H1 (cell line): ENCODE data around the gene CCT5. TPM values are rescaled to one million over a fixed set of nuclear protein-coding genes. Genes with fewer than 3 reads are reported as not detected.
A peak's percentile ranks its signal among the peaks of the same experiment; 100 is the strongest.

Experiments
- ASH2L ChIP-seq: fragments of 200-600, 300-600 bp; sonication (generic); IDR thresholded peaks from one replicate; pipeline ENCODE4 v1.7.1; 2017; ENCODE audit warnings: low read length
- CBX5 ChIP-seq: fragments of 300-800, 300-1000 bp; sonication (generic); IDR thresholded peaks from 2 replicates; pipeline ENCODE4 v1.7.1; 2016; ENCODE audit warnings: antibody characterized with exemption, low read length, low read depth
- CEBPB ChIP-seq: IDR thresholded peaks from 2 replicates; pipeline ENCODE4 v1.6.1; 2012; ENCODE audit warnings: low read depth, low read length
- CTBP2 ChIP-seq: IDR thresholded peaks from 2 replicates; pipeline ENCODE4 v1.7.0; 2011; ENCODE audit warnings: borderline replicate concordance, mild to moderate bottlenecking, moderate library complexity, mixed read lengths, low read length; ENCODE audit not compliant: insufficient read depth, insufficient read length
- EZH2 ChIP-seq: fragments of 200-600 bp; sonication (generic); IDR thresholded peaks from 2 replicates; pipeline ENCODE4 v1.7.1; 2012; ENCODE audit warnings: low read depth, mild to moderate bottlenecking, moderate library complexity, low read length, inconsistent platforms; ENCODE audit not compliant: severe bottlenecking
- GABPA ChIP-seq: IDR thresholded peaks from 2 replicates; pipeline ENCODE4 v1.6.1; 2011; ENCODE audit warnings: mild to moderate bottlenecking, low read length, moderate library complexity, borderline replicate concordance; ENCODE audit not compliant: insufficient read depth
- GTF2F1 ChIP-seq: IDR thresholded peaks from 2 replicates; pipeline ENCODE4 v1.6.1; 2012; ENCODE audit warnings: low read depth, low read length, improper control_type of control experiment, borderline replicate concordance
- HDAC2 ChIP-seq, 2 experiments: fragments of 300-600 bp in 1 of 2; sonication (generic) in 1 of 2; IDR thresholded peaks; 2 replicates each; pipeline ENCODE4 v1.6.1; 2011 to 2012; ENCODE audit warnings: low read depth in 2 of 2, low read length in 2 of 2, mild to moderate bottlenecking in 2 of 2, moderate library complexity in 2 of 2, borderline replicate concordance in 1 of 2, inconsistent platforms in 1 of 2
- JUN ChIP-seq: IDR thresholded peaks from 2 replicates; pipeline ENCODE4 v1.6.1; 2011; ENCODE audit warnings: low read depth, mild to moderate bottlenecking, improper control_type of control experiment, low read length
- SIN3A ChIP-seq, 2 experiments: IDR thresholded peaks in 1 of 2; conservative IDR thresholded peaks in 1 of 2; 2 replicates each; pipeline ENCODE4 v1.6.1; 2011 to 2012; ENCODE audit warnings: low read length in 2 of 2, improper control_type of control experiment in 1 of 2, low read depth in 1 of 2, mild to moderate bottlenecking in 1 of 2
- SIX5 ChIP-seq: IDR thresholded peaks from 2 replicates; pipeline ENCODE4 v1.6.1; 2011; ENCODE audit warnings: mild to moderate bottlenecking, low read depth, low read length
- SP1 ChIP-seq: IDR thresholded peaks from 2 replicates; pipeline ENCODE4 v1.6.1; 2011; ENCODE audit warnings: low read depth, low read length
- TBP ChIP-seq: IDR thresholded peaks from 2 replicates; pipeline ENCODE4 v1.6.1; 2011; ENCODE audit warnings: low read depth, low read length, improper control_type of control experiment
- YY1 ChIP-seq: IDR thresholded peaks from 2 replicates; pipeline ENCODE4 v1.6.1; 2011; ENCODE audit warnings: low read depth, mild to moderate bottlenecking, low read length
- ZNF274 ChIP-seq: IDR thresholded peaks from 2 replicates; pipeline ENCODE4 v1.7.0; 2012; ENCODE audit warnings: low read length, borderline replicate concordance; ENCODE audit errors: extremely low read depth
- polyA plus RNA-seq, 7 experiments: library from polyadenylated mRNA; depleted of rRNA in 3 of 7; stranded (reverse) in 5 of 7; unstranded in 2 of 7; fragments of >200 nt in 5 of 7; fragments of 200-250 nt in 2 of 7; gene quantifications; 1 replicate in 5 of 7; 2 replicates in 1 of 7; 4 replicates in 1 of 7; pipeline versions ENCODE4 v1.2.1 to v1.2.3, GENCODE V29; 2011 to 2013; ENCODE audit warnings: missing spikeins in 2 of 7, mixed read lengths in 2 of 7
- total RNA-seq: library from RNA; stranded (reverse); fragmentation: NEBNext Ultra II Directional; extraction: Animal tissue kit (Norgen Biotek cat#: 25700); gene quantifications from 2 replicates; pipeline ENCODE4 v1.2.1, GENCODE V29; 2021
- TF ChIP-seq, protein P1 (sequence below): IDR thresholded peaks from 2 replicates; pipeline ENCODE4 v1.6.1; 2012; ENCODE audit warnings: inconsistent platforms
- TF ChIP-seq, protein P2 (sequence below), 3 experiments: IDR thresholded peaks; 1 replicate in 2 of 3; 2 replicates in 1 of 3; pipeline versions ENCODE4 v1.5.1 to v1.6.1; 2011; ENCODE audit warnings: low read length in 3 of 3, mild to moderate bottlenecking in 3 of 3, inconsistent platforms in 2 of 3, low read depth in 1 of 3, moderate library complexity in 1 of 3; ENCODE audit not compliant: insufficient read depth in 1 of 3; ENCODE audit errors: control extremely low read depth in 1 of 3
- TF ChIP-seq, protein P3 (sequence below): IDR thresholded peaks from 2 replicates; pipeline ENCODE4 v1.6.1; 2011; ENCODE audit warnings: low read depth, mild to moderate bottlenecking, low read length; ENCODE audit not compliant: insufficient read depth

Gene CCT5
- total and polyA plus RNA-seq, 2 of the 8 experiments (the other 6 are each of a cell fraction or from before 2014, with no cell fraction given): 425 to 549 TPM

DNA sequence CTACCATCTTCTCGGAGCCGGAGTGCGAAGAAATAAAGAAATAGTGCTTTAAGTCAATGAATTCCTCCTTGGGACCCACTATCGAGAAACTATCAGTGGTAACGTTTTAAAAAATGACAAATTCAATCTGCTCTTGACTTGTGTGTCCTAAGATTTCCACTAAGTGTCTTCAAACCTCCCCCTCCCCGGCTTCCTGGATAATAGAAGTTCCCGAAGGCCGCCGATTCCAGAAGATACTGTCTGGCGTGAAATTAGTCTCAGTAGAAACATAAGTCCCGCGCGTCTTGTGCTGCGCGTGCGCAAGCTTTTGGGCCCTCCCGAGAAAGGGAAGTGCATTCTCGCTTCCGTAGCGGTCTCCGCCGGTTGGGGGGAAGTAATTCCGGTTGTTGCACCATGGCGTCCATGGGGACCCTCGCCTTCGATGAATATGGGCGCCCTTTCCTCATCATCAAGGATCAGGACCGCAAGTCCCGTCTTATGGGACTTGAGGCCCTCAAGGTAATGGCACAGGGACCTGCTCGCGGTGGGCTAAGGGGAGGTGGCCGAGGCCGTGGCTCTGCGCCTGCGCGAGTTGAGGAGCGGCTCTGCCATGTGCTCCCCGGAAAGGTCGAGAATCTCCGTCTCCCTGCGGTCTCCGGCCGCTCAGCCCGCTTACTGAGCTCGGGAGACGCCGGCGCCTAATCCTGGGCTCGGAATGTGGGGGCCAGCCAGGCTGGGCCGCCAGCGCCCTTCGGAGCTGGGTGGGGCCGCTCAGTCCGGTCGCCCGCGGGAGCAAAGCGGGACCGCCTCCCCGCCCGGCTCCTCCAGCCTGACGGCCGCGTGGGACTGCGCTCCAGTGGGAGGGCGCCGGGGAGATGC, at the start of gene CCT5 (continued):
- TF ChIP-seq GABPA (no peak), EZH2 (no peak), HDAC2 (IDR thresholded peaks at IDR 0.05; ENCODE audit: borderline replicate concordance in 1 of 2, low read depth in 2 of 2, low read length in 2 of 2) (0 out of 4 replicates have a peak, but pooled peaks of 1 of the 2 experiments have one; percentile 51), CBX5 (no peak), SIX5 (peak; percentile 52), ASH2L (peak; percentile 16), YY1 (peak; percentile 87), ZNF274 (no peak), CTBP2 (no peak), GTF2F1 (0 out of 2 replicates have a peak, but pooled peaks have one; percentile 49), JUN (no peak), CEBPB (peak; percentile 5; the same call in 1 of the 2 replicates), TBP (peak; percentile 84), SP1 (peak; percentile 52; the same call in 1 of the 2 replicates), SIN3A (conservative IDR thresholded peaks at IDR 0.05 in 1 of 2, IDR thresholded peaks at IDR 0.05 in 1 of 2; ENCODE audit: low read depth in 1 of 2, low read length in 2 of 2) (peak in 1 of 2 experiments; percentile 55; a peak in 1 of 4 replicates)
- TF ChIP-seq, protein P1, sequence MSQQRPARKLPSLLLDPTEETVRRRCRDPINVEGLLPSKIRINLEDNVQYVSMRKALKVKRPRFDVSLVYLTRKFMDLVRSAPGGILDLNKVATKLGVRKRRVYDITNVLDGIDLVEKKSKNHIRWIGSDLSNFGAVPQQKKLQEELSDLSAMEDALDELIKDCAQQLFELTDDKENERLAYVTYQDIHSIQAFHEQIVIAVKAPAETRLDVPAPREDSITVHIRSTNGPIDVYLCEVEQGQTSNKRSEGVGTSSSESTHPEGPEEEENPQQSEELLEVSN: peak; percentile 17; the same call in 1 of the 2 replicates
- TF ChIP-seq, protein P2, sequence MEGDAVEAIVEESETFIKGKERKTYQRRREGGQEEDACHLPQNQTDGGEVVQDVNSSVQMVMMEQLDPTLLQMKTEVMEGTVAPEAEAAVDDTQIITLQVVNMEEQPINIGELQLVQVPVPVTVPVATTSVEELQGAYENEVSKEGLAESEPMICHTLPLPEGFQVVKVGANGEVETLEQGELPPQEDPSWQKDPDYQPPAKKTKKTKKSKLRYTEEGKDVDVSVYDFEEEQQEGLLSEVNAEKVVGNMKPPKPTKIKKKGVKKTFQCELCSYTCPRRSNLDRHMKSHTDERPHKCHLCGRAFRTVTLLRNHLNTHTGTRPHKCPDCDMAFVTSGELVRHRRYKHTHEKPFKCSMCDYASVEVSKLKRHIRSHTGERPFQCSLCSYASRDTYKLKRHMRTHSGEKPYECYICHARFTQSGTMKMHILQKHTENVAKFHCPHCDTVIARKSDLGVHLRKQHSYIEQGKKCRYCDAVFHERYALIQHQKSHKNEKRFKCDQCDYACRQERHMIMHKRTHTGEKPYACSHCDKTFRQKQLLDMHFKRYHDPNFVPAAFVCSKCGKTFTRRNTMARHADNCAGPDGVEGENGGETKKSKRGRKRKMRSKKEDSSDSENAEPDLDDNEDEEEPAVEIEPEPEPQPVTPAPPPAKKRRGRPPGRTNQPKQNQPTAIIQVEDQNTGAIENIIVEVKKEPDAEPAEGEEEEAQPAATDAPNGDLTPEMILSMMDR (IDR thresholded peaks at IDR 0.05; ENCODE audit: control extremely low read depth in 1 of 3, insufficient read depth in 1 of 3, low read depth in 1 of 3, low read length in 3 of 3): no peak
- TF ChIP-seq, protein P3, sequence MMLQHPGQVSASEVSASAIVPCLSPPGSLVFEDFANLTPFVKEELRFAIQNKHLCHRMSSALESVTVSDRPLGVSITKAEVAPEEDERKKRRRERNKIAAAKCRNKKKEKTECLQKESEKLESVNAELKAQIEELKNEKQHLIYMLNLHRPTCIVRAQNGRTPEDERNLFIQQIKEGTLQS: no peak
